Skeletal muscle tissue (tissue), 4 donors: ENCODE data around the gene MEIOB. TPM values are rescaled to one million over a fixed set of nuclear protein-coding genes. Genes with fewer than 3 reads are reported as not detected.

Experiments
- H3K27ac ChIP-seq: one replicate; pipeline ENCODE4 v1.7.0; 2013; ENCODE audit warnings: mild to moderate bottlenecking, low read depth, low read length, inconsistent platforms
- H3K27me3 ChIP-seq, 3 donors: one replicate each; pipeline ENCODE4 v1.7.0; 2013; ENCODE audit warnings: low read length in 3 of 3; ENCODE audit not compliant: control insufficient read depth in 3 of 3, insufficient read depth in 3 of 3
- H3K36me3 ChIP-seq, 3 donors: one replicate each; pipeline ENCODE4 v1.7.0; 2013; ENCODE audit warnings: low read length in 3 of 3; ENCODE audit not compliant: control insufficient read depth in 3 of 3, insufficient read depth in 3 of 3
- H3K4me1 ChIP-seq, 3 donors: one replicate each; pipeline ENCODE4 v1.7.0; 2013; ENCODE audit warnings: low read length in 3 of 3, mild to moderate bottlenecking in 3 of 3; ENCODE audit not compliant: control insufficient read depth in 3 of 3, insufficient read depth in 3 of 3
- H3K4me3 ChIP-seq, 3 donors: one replicate each; pipeline ENCODE4 v1.7.0; 2013; ENCODE audit warnings: low read length in 3 of 3
- H3K9ac ChIP-seq, 3 donors: one replicate each; pipeline ENCODE4 v1.7.0; 2013; ENCODE audit warnings: low read length in 3 of 3, mild to moderate bottlenecking in 3 of 3, moderate library complexity in 2 of 3, low read depth in 1 of 3
- H3K9me3 ChIP-seq, 3 donors: one replicate each; pipeline ENCODE4 v1.7.0; 2013; ENCODE audit warnings: low read length in 3 of 3; ENCODE audit not compliant: control insufficient read depth in 3 of 3
- total RNA-seq: library from RNA; depleted of rRNA; stranded (reverse); fragments of >200 nt; gene quantifications from one replicate; pipeline ENCODE4 v1.2.3, GENCODE V29; 2014
- donor health status: Osteomylitis.

The MEIOB gene
- total RNA-seq, 1 donor from 2014 or later: under 0.01 TPM

- H3K4me1 ChIP-seq: peaks cover 0 to 2% (median 0%) of the 10 kb centered on the region in 3 donors
- no peak overlapping the region for H3K4me3 ChIP-seq
- H3K9me3 ChIP-seq: no peaks in the 10 kb centered on the region
- H3K27me3 ChIP-seq: peaks cover 63 to 71% (median 69%) of the 10 kb centered on the region in 3 donors
- no peak overlapping the region for H3K27ac ChIP-seq
- H3K36me3 ChIP-seq: no peaks in the 10 kb centered on the region
- H3K9ac ChIP-seq: no peak overlapping the region
Observed at GRCh38 chr16:1915732-1916639, 44.0 kb upstream of the MEIOB start.

DNA sequence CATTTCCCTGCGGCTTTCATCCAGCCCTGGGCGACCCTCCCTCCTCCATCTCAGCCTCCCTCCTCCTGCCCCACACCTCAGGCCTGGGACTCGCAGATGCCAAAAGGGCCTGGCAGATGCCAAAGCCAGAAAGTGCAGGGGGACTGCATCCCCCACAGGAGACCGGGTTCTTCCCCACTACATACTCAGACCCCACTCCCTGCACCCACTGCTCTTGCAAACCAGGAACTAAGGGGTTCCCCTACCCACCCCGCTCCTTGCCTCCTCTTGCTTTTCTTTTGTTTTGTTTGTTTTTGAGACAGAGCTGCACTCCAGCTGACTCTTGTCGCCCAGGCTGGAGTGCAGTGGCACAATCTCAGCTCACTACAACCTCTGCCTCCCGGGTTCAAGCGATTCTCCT lies 43.0 kb upstream of the MEIOB start:
- Histone ChIP-seq H3K4me1 (peaks cover 0 to 2% (median 0%) of the 10 kb centered on the region in 3 donors), H3K9me3 (no peaks in the 10 kb centered on the region), H3K36me3 (no peaks in the 10 kb centered on the region), H3K9ac (no peak overlapping the region), H3K27ac (no peak overlapping the region), H3K4me3 (no peak overlapping the region), H3K27me3 (peaks cover 57 to 64% (median 59%) of the 10 kb centered on the region in 3 donors)

DNA sequence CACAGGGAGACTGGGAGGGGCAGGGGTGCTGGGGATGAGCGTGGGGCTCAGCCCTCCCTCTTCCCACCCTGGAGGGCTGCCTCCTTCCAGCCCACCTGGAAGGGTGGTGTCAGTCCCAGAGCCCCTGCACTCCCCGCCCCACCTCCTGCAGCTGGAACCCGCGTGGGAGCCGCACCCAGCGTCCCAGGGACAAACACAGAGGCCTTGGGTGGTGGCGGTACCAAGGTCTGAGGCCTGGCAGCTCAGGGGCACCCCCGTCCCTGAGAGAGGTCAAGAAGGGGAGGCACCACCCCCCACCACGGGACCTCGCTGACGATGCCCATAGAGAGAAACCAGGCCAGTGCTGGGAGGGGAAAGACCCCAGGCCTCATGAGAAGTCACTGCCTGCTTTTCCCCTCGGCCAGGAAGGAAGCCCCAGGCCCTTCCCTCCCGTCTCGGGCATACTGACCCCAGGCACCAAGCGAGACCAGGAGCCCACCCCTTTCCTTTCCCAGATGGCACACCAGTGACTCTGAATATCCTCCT lies 42.2 kb upstream of the MEIOB start:
- Histone ChIP-seq H3K4me1 (peaks cover 0 to 2% (median 0%) of the 10 kb centered on the region in 3 donors), H3K9me3 (no peaks in the 10 kb centered on the region), H3K27me3 (peaks cover 51 to 61% (median 56%) of the 10 kb centered on the region in 3 donors), H3K27ac (no peak overlapping the region), H3K4me3 (no peak overlapping the region), H3K36me3 (no peaks in the 10 kb centered on the region), H3K9ac (no peak overlapping the region)

GRCh38 chr16:1913327-1914083 lies 41.5 kb upstream of the MEIOB start:
- no peak overlapping the region for H3K4me3 ChIP-seq
- H3K9ac ChIP-seq: no peak overlapping the region
- H3K4me1 ChIP-seq: no peaks in the 10 kb centered on the region
- H3K27ac ChIP-seq: no peak overlapping the region
- no peaks in the 10 kb centered on the region for H3K9me3 ChIP-seq
- H3K27me3 ChIP-seq: peaks cover 51 to 61% (median 56%) of the 10 kb centered on the region in 3 donors
- no peaks in the 10 kb centered on the region for H3K36me3 ChIP-seq

DNA sequence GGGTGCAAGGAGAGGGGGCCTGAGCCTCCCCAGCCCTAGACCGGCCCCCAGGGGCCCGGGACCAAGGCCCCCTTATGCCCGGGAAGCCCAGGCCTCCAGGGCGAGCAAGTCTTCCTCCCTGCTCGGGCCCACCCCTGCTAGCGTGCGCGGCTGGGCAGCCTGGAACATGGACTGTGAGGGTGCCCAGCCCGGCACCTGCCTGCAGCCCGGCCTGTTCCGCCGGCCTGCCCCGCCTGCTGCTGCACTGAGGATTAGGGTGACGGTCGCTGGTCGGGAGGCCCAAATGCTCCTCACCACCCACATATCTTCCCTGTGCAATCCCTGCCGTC lies 40.2 kb upstream of the MEIOB start:
- no peak overlapping the region for H3K4me3 ChIP-seq
- no peaks in the 10 kb centered on the region for H3K9me3 ChIP-seq
- H3K9ac ChIP-seq: no peak overlapping the region
- no peak overlapping the region for H3K27ac ChIP-seq
- H3K36me3 ChIP-seq: no peaks in the 10 kb centered on the region
- H3K4me1 ChIP-seq: no peaks in the 10 kb centered on the region
- peaks cover 48 to 66% (median 60%) of the 10 kb centered on the region in 3 donors for H3K27me3 ChIP-seq

GRCh38 chr16:1911467-1912214 lies 39.7 kb upstream of the MEIOB start:
- no peaks in the 10 kb centered on the region for H3K36me3 ChIP-seq
- H3K9ac ChIP-seq: no peak overlapping the region
- H3K27me3 ChIP-seq: peaks cover 46 to 64% (median 60%) of the 10 kb centered on the region in 3 donors
- H3K4me3 ChIP-seq: no peak overlapping the region
- no peaks in the 10 kb centered on the region for H3K4me1 ChIP-seq
- no peaks in the 10 kb centered on the region for H3K9me3 ChIP-seq
- no peak overlapping the region for H3K27ac ChIP-seq

GRCh38 chr16:1909561-1910231 lies 37.7 kb upstream of the MEIOB start:
- Histone ChIP-seq H3K27ac (no peak overlapping the region), H3K9me3 (no peaks in the 10 kb centered on the region), H3K36me3 (no peaks in the 10 kb centered on the region), H3K27me3 (peaks cover 41 to 60% (median 53%) of the 10 kb centered on the region in 3 donors), H3K4me3 (no peak overlapping the region), H3K9ac (no peak overlapping the region), H3K4me1 (no peaks in the 10 kb centered on the region)

GRCh38 chr16:1908983-1909382 lies 37.0 kb upstream of the MEIOB start:
- Histone ChIP-seq H3K27me3 (peaks cover 39 to 59% (median 53%) of the 10 kb centered on the region in 3 donors), H3K36me3 (no peaks in the 10 kb centered on the region), H3K4me3 (no peak overlapping the region), H3K4me1 (no peaks in the 10 kb centered on the region), H3K27ac (no peak overlapping the region), H3K9ac (no peak overlapping the region), H3K9me3 (no peaks in the 10 kb centered on the region)

- no peaks in the 10 kb centered on the region for H3K4me1 ChIP-seq
- no peak overlapping the region for H3K9ac ChIP-seq
- no peak overlapping the region for H3K27ac ChIP-seq
- no peak overlapping the region for H3K4me3 ChIP-seq
- H3K27me3 ChIP-seq: peaks cover 36 to 56% (median 47%) of the 10 kb centered on the region in 3 donors
- no peaks in the 10 kb centered on the region for H3K9me3 ChIP-seq
- no peaks in the 10 kb centered on the region for H3K36me3 ChIP-seq
Observed at GRCh38 chr16:1908184-1908583, 36.2 kb upstream of the MEIOB start.
